CD4-positive, alpha-beta memory T cell (primary cell): ENCODE data around the gene DIS3L2. TPM values are rescaled to one million over a fixed set of nuclear protein-coding genes. Genes with fewer than 3 reads are reported as not detected.
"Not testable (repeated sequence)": the region's sequence is repeated elsewhere in the genome, so short reads cannot be mapped to it uniquely, and the experiment has no call there.

ENCODE experiments used
- CTCF ChIA-PET: fragments of 350-600 bp; sonication (Branson Sonifier 250); formaldehyde crosslinking; loops from one replicate; lab custom pipeline; 2021; ENCODE audit warnings: inconsistent platforms; ENCODE audit not compliant: partially characterized antibody; lab: Charles Lee
- POLR2A ChIA-PET: fragments of 350-600 bp; sonication (Branson Sonifier 250); formaldehyde crosslinking; loops from one replicate; lab custom pipeline; 2021; ENCODE audit not compliant: partially characterized antibody; lab: Charles Lee
- DNase-seq, 5 donors: peaks; one replicate each; pipeline versions ENCODE4 v3.0.0 to v3.0.0-alpha.2; 2020 to 2022; ENCODE audit warnings: mixed read lengths in 1 of 5
- H3K27ac ChIP-seq: one replicate; pipeline ENCODE4 v1.7.0; 2013; ENCODE audit warnings: low read depth, low read length
- H3K27me3 ChIP-seq: 2 replicates; pipeline ENCODE4 v1.7.0; 2013; ENCODE audit warnings: mild to moderate bottlenecking, low read length, moderate library complexity; ENCODE audit not compliant: insufficient read depth
- H3K36me3 ChIP-seq: 2 replicates; pipeline ENCODE4 v1.7.0; 2013; ENCODE audit warnings: mild to moderate bottlenecking, low read length, moderate library complexity; ENCODE audit not compliant: insufficient read depth
- H3K4me1 ChIP-seq: 2 replicates; pipeline ENCODE4 v1.7.0; 2013; ENCODE audit warnings: mild to moderate bottlenecking, low read length, moderate library complexity; ENCODE audit not compliant: insufficient read depth
- H3K4me3 ChIP-seq, 2 donors: one replicate each; pipeline ENCODE4 v1.7.0; 2013; ENCODE audit warnings: low read length in 2 of 2, mild to moderate bottlenecking in 1 of 2
- H3K9me3 ChIP-seq, 2 donors: one replicate each; pipeline ENCODE4 v1.7.0; 2013; ENCODE audit warnings: low read length in 2 of 2, control low read depth in 1 of 2; ENCODE audit not compliant: control insufficient read depth in 1 of 2
- H3K27ac Mint-ChIP-seq, 7 donors: one replicate each; pipeline ENCODE4 v1.8.0; 2020 to 2021; ENCODE audit warnings: mixed read lengths in 7 of 7, mild to moderate bottlenecking in 6 of 7, inconsistent platforms in 3 of 7, moderate library complexity in 3 of 7
- H3K27me3 Mint-ChIP-seq, 2 donors: one replicate each; pipeline ENCODE4 v1.8.0; 2020 to 2021; ENCODE audit warnings: mixed read lengths in 2 of 2
- H3K36me3 Mint-ChIP-seq, 2 donors: one replicate each; pipeline ENCODE4 v1.8.0; 2020 to 2021; ENCODE audit warnings: mixed read lengths in 2 of 2, inconsistent platforms in 1 of 2, mild to moderate bottlenecking in 1 of 2
- H3K4me1 Mint-ChIP-seq, 4 donors: one replicate each; pipeline ENCODE4 v1.8.0; 2020 to 2021; ENCODE audit warnings: mixed read lengths in 4 of 4, mild to moderate bottlenecking in 1 of 4
- H3K4me3 Mint-ChIP-seq, 8 donors: one replicate each; pipeline ENCODE4 v1.8.0; 2020 to 2021; ENCODE audit warnings: mixed read lengths in 8 of 8, mild to moderate bottlenecking in 7 of 8, moderate library complexity in 6 of 8, inconsistent platforms in 3 of 8
- H3K9me3 Mint-ChIP-seq, 8 donors: one replicate each; pipeline ENCODE4 v1.8.0; 2020 to 2021; ENCODE audit warnings: mixed read lengths in 8 of 8, mild to moderate bottlenecking in 5 of 8, inconsistent platforms in 3 of 8, moderate library complexity in 1 of 8
- intact Hi-C: fragments of 100-400 bp; cut with micrococcal nuclease; formaldehyde crosslinking; loops from one replicate; pipeline ENCODE4 v1.15.1; 2023
- microRNA-seq: library from miRNA; unstranded; fragments of <30 nt; microRNA quantifications from one replicate; pipeline ENCODE4 v1.2.0, GENCODE V29; 2021; ENCODE audit warnings: borderline replicate concordance, borderline number of aligned reads, borderline microRNAs expressed, mixed read lengths
- polyA plus RNA-seq, 2 donors: library from polyadenylated mRNA; unstranded; fragments of 300-500 nt; fragmentation: Illumina TruSeq; gene quantifications; one replicate each; pipeline ENCODE4 v1.2.3, GENCODE V29; 2021
- total RNA-seq, 2 experiments: library from RNA; stranded (reverse); gene quantifications; one replicate each; pipeline ENCODE4 v1.2.3, GENCODE V29; 2021

The DIS3L2 gene
- total and polyA plus RNA-seq, 4 experiments from 2014 or later, result 16.0 to 59.7 (median 39.3) TPM

- DNase-seq, result no peak
- H3K9me3 ChIP-seq, result no peaks in the 10 kb centered on the region
- H3K27me3 ChIP-seq, result no peaks in the 10 kb centered on the region
- Mint-ChIP-seq H3K9me3 (no peaks in the 10 kb centered on the region), H3K36me3 (no peaks in the 10 kb centered on the region), H3K27me3 (peaks cover 22 to 32% of the 10 kb centered on the region in 2 donors), H3K27ac (no peak overlapping the region), H3K4me3 (no peak overlapping the region), H3K4me1 (peaks cover 0 to 8% (median 2%) of the 10 kb centered on the region in 4 donors)
- ChIA-PET CTCF (no interaction called here), POLR2A (no interaction called here)
- intact Hi-C loops, result no loop called here
- H3K4me1 ChIP-seq, result no peaks in the 10 kb centered on the region
- H3K36me3 ChIP-seq, result no peaks in the 10 kb centered on the region
- no peak overlapping the region for H3K27ac ChIP-seq
- H3K4me3 ChIP-seq, result no peak overlapping the region
These were observed 421.1 kb downstream of the DIS3L2 start for GRCh38 chr2:232382331-232383225.

GRCh38 chr2:232384466-232384865 lies 423.0 kb downstream of the DIS3L2 start:
- H3K4me1 Mint-ChIP-seq, result peaks cover 0 to 8% (median 2%) of the 10 kb centered on the region in 4 donors
- no peak overlapping the region for H3K4me3 Mint-ChIP-seq
- H3K27ac Mint-ChIP-seq, result no peak overlapping the region
- Histone ChIP-seq H3K4me3 (no peak overlapping the region), H3K36me3 (no peaks in the 10 kb centered on the region), H3K4me1 (no peaks in the 10 kb centered on the region), H3K9me3 (no peaks in the 10 kb centered on the region), H3K27ac (no peak overlapping the region), H3K27me3 (no peaks in the 10 kb centered on the region)
- ChIA-PET CTCF (no interaction called here), POLR2A (no interaction called here)
- peaks cover 29 to 35% of the 10 kb centered on the region in 2 donors for H3K27me3 Mint-ChIP-seq
- DNase-seq, result no peak
- H3K9me3 Mint-ChIP-seq, result no peaks in the 10 kb centered on the region
- H3K36me3 Mint-ChIP-seq, result no peaks in the 10 kb centered on the region
- intact Hi-C loops, result no loop called here

GRCh38 chr2:232385058-232385457 lies 423.5 kb downstream of the DIS3L2 start:
- H3K9me3 Mint-ChIP-seq, POLR2A ChIA-PET, H3K36me3 Mint-ChIP-seq, H3K4me3 Mint-ChIP-seq, intact Hi-C loops, H3K9me3 ChIP-seq, CTCF ChIA-PET, DNase-seq, H3K27ac Mint-ChIP-seq, H3K27ac ChIP-seq, H3K4me1 Mint-ChIP-seq, H3K36me3 ChIP-seq, H3K4me3 ChIP-seq, H3K27me3 ChIP-seq, H3K4me1 ChIP-seq: not testable (repeated sequence)
- H3K27me3 Mint-ChIP-seq, result peaks cover 34 to 40% of the 10 kb centered on the region in 2 donors

- Mint-ChIP-seq H3K27me3 (peaks cover 40 to 43% of the 10 kb centered on the region in 2 donors), H3K4me3 (peak overlapping the region in 2 of 8 donors; percentile 43 to 45), H3K27ac (no peak overlapping the region), H3K4me1 (peaks cover 0 to 8% (median 2%) of the 10 kb centered on the region in 4 donors), H3K9me3 (no peaks in the 10 kb centered on the region), H3K36me3 (no peaks in the 10 kb centered on the region)
- DNase-seq, result no peak
- Histone ChIP-seq H3K27me3 (no peaks in the 10 kb centered on the region), H3K4me3 (no peak overlapping the region), H3K9me3 (no peaks in the 10 kb centered on the region), H3K4me1 (no peaks in the 10 kb centered on the region), H3K27ac (no peak overlapping the region), H3K36me3 (no peaks in the 10 kb centered on the region)
- POLR2A ChIA-PET, result no interaction called here
- intact Hi-C loops, result no loop called here
- CTCF ChIA-PET, result no interaction called here
These were observed 424.4 kb downstream of the DIS3L2 start for GRCh38 chr2:232385660-232386489.

- no peak overlapping the region for H3K27ac ChIP-seq
- H3K27me3 Mint-ChIP-seq, result peaks cover 41 to 44% of the 10 kb centered on the region in 2 donors
- CTCF ChIA-PET, result no interaction called here
These were observed 424.9 kb downstream of the DIS3L2 start for GRCh38 chr2:232386490-232386739.

More at GRCh38 chr2:232386490-232386739, 424.9 kb downstream of the DIS3L2 start:
- H3K9me3 Mint-ChIP-seq, result no peaks in the 10 kb centered on the region
- no peak overlapping the region for H3K27ac Mint-ChIP-seq
- POLR2A ChIA-PET, result no interaction called here
- H3K4me1 Mint-ChIP-seq, result peaks cover 0 to 8% (median 2%) of the 10 kb centered on the region in 4 donors
- H3K27me3 ChIP-seq, result no peaks in the 10 kb centered on the region
- intact Hi-C loops, result no loop called here
- no peak for DNase-seq
- no peaks in the 10 kb centered on the region for H3K36me3 Mint-ChIP-seq
- H3K4me3 Mint-ChIP-seq, result peak overlapping the region in 2 of 8 donors; percentile 43 to 45
- H3K4me3 ChIP-seq, result no peak overlapping the region
- H3K36me3 ChIP-seq, result no peaks in the 10 kb centered on the region
- no peaks in the 10 kb centered on the region for H3K9me3 ChIP-seq
- H3K4me1 ChIP-seq, result no peaks in the 10 kb centered on the region

Small RNA genes within 50 kb of the gene (microRNA-seq; reads per million reads assigned to microRNA genes)
- not detected for gene MIR562

Other genes with a start within 250 kb of the DIS3L2 start
- gene PDE6D, start 180.4 kb upstream of the DIS3L2 start, total RNA-seq, result 10 to 100 TPM; 29.1 to 30.5 TPM
- 10 to 100 TPM; 52.2 to 74.0 TPM for gene PDE6D, start 180.4 kb upstream of the DIS3L2 start, polyA plus RNA-seq
- gene COPS7B, start 175.3 kb upstream of the DIS3L2 start, total RNA-seq, result 10 to 100 TPM; 51.8 to 57.9 TPM
- gene COPS7B, start 175.3 kb upstream of the DIS3L2 start, polyA plus RNA-seq, result 10 to 100 TPM; 30.2 to 34.3 TPM
- gene NPPC, start 35.3 kb upstream of the DIS3L2 start, total RNA-seq, result not detected
- gene NPPC, start 35.3 kb upstream of the DIS3L2 start, polyA plus RNA-seq, result not detected